Gastroesophageal sphincter (tissue), 4 donors: ENCODE measurements around the gene LMF2. TPM values are rescaled to one million over a fixed set of nuclear protein-coding genes. Genes with fewer than 3 reads are reported as not detected.

ENCODE experiments used
- ATAC-seq: fragments of 150-250 bp; one replicate; pipeline ENCODE4 v1.9.1; 2016; ENCODE audit warnings: mild to moderate bottlenecking, moderate library complexity
- H3K27ac ChIP-seq, 4 donors: fragments of 200-600 bp; sonication (generic) in 3 of 4; 1 replicate in 3 of 4; 2 replicates in 1 of 4; pipeline ENCODE4 v1.5.1; 2016 to 2019
- H3K27me3 ChIP-seq: fragments of 200-600 bp; sonication (generic); one replicate; pipeline ENCODE4 v1.5.1; 2019
- H3K36me3 ChIP-seq, 2 donors: fragments of 200-600 bp; sonication (generic); one replicate each; pipeline ENCODE4 v1.5.1; 2019; ENCODE audit warnings: control low read depth in 1 of 2
- H3K4me1 ChIP-seq, 3 donors: fragments of 200-600 bp; sonication (generic); 1 replicate in 2 of 3; 2 replicates in 1 of 3; pipeline ENCODE4 v1.5.1; 2016 to 2019; ENCODE audit warnings: control low read depth in 2 of 3
- H3K4me3 ChIP-seq, 2 donors: fragments of 200-600 bp; sonication (generic); one replicate each; pipeline ENCODE4 v1.5.1; 2019; ENCODE audit warnings: mild to moderate bottlenecking in 1 of 2, moderate library complexity in 1 of 2
- H3K9me3 ChIP-seq, 3 donors: fragments of 200-600 bp; sonication (generic); one replicate each; pipeline ENCODE4 v1.5.1; 2017 to 2019; ENCODE audit warnings: control low read depth in 2 of 3
- CTCF ChIP-seq, 4 experiments: fragments of 200-600 bp in 2 of 4; fragments of 450-650 bp in 2 of 4; sonication (generic) in 1 of 4; IDR thresholded peaks; one replicate each; pipeline ENCODE4 v1.5.1; 2017 to 2019; ENCODE audit warnings: antibody characterized with exemption in 4 of 4, mild to moderate bottlenecking in 2 of 4, moderate library complexity in 2 of 4
- EP300 ChIP-seq: sonication (generic); formaldehyde crosslinking; IDR thresholded peaks from one replicate; pipeline ENCODE4 v1.6.1; 2017; ENCODE audit warnings: antibody characterized with exemption, mild to moderate bottlenecking
- POLR2A ChIP-seq, 2 donors: fragments of 450-650 bp; IDR thresholded peaks; one replicate each; pipeline ENCODE4 v1.6.1; 2017; ENCODE audit warnings: antibody characterized with exemption in 2 of 2, mild to moderate bottlenecking in 2 of 2, moderate library complexity in 1 of 2
- POLR2AphosphoS5 ChIP-seq: sonication (generic); formaldehyde crosslinking; IDR thresholded peaks from one replicate; pipeline ENCODE4 v1.6.1; 2017; ENCODE audit warnings: antibody characterized with exemption
- WGBS, 2 donors: methylation state at CpG; one replicate each; pipeline ENCODE4 v1.1.5; 2018; ENCODE audit warnings: low coverage in 1 of 2; 5-methylcytosine and 5-hydroxymethylcytosine counted together
- total RNA-seq, 4 donors: library from RNA; depleted of rRNA; stranded (reverse); fragments of >200 nt; gene quantifications; one replicate each; pipeline ENCODE4 v1.1.0, GENCODE V29; 2016

LMF2 gene
- total RNA-seq, 4 donors from 2014 or later: 35.5 to 58.4 (median 45.1) TPM

DNA sequence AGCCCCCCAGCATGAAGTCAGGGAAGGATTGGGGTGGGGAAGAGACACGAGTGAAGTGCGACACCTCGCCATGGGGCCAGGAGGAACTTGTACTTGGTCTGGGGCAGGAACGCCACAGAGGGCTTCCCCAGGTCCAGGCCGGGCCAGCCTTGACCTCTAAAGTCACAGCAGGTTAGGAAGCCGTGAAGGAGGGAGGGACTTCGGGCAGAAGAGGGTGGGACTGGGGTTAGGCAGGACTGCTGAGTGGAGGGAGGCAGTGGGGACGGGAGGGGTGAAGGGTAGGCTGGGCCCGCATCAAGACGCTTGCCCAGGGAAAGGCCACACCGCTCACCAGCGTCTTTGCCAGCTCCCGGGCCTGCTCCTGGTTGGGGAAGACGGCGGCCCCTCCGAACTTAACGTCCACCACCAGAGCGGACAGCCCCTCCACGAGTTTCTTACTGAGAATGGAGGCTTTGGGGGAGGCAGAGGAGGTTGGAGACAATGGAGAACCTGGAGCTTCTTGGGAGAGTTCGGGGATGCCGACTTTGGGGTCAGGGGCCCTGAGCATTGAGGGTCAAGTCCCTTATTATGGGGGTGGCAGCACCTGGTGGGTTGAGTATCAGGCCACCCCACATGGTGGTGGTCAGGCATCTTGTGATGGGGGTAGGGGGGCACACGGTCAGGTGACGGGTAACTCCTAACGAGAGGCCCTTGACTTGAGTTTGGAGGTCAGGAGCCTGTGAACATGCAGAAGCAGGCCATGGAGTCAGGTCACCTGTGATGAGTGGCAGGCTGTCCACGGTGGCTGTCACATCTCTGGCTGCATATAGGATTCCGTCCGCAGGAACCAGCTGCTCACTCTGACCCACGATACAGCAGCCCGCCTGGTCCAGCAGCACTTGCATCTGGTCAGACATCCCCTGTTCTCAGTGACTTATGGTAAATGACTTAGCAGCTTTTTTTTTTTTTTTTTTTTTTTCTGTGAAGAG lies 19.6 kb upstream of the LMF2 start:
- WGBS, 2 donors: 13 to 67% methylated on average over 6 to 10 of the region's 29 CpGs
- ATAC-seq: no peak
- H3K9me3 ChIP-seq: no peaks in the 10 kb centered on the region
- H3K27me3 ChIP-seq: peaks cover 31% of the 10 kb centered on the region
- H3K4me1 ChIP-seq: peaks cover 0 to 80% (median 35%) of the 10 kb centered on the region in 3 donors
- peak overlapping the region; percentile 47 to 63 for H3K4me3 ChIP-seq
- H3K27ac ChIP-seq: peak overlapping the region; percentile 51 to 93 (median 89)
- H3K36me3 ChIP-seq: peaks cover 0 to 22% of the 10 kb centered on the region in 2 donors
- TF ChIP-seq POLR2A (IDR thresholded peaks at IDR 0.05) (no peak), CTCF (IDR thresholded peaks at IDR 0.05) (no peak), EP300 (no peak), POLR2AphosphoS5 (no peak)

GRCh38 chr22:50526108-50526833 lies 18.8 kb upstream of the LMF2 start:
- peak; percentile 50 for ATAC-seq
- H3K36me3 ChIP-seq: peaks cover 0 to 30% of the 10 kb centered on the region in 2 donors
- H3K27ac ChIP-seq: peak overlapping the region; percentile 51 to 93 (median 89)
- H3K27me3 ChIP-seq: peaks cover 23% of the 10 kb centered on the region
- H3K9me3 ChIP-seq: no peaks in the 10 kb centered on the region
- H3K4me3 ChIP-seq: peak overlapping the region; percentile 47 to 63
- H3K4me1 ChIP-seq: peaks cover 0 to 71% (median 26%) of the 10 kb centered on the region in 3 donors
- TF ChIP-seq POLR2AphosphoS5 (no peak), CTCF (IDR thresholded peaks at IDR 0.05) (peak in 3 of 4 experiments; percentile 62 to 80 (median 63)), EP300 (no peak), POLR2A (IDR thresholded peaks at IDR 0.05) (peak; percentile 25 to 48)
- no CpG with 5 or more reads among the region's 77 CpGs for WGBS, 2 donors

- WGBS, 2 donors: no CpG with 5 or more reads among the region's 33 CpGs
- Histone ChIP-seq H3K4me3 (peak overlapping the region; percentile 47 to 63), H3K27me3 (peaks cover 18% of the 10 kb centered on the region), H3K27ac (peak overlapping the region; percentile 51 to 93 (median 89)), H3K4me1 (peaks cover 0 to 66% (median 26%) of the 10 kb centered on the region in 3 donors), H3K36me3 (peaks cover 0 to 35% of the 10 kb centered on the region in 2 donors), H3K9me3 (no peaks in the 10 kb centered on the region)
- no peak for ATAC-seq
- TF ChIP-seq EP300 (no peak), CTCF (IDR thresholded peaks at IDR 0.05) (no peak), POLR2A (IDR thresholded peaks at IDR 0.05) (no peak), POLR2AphosphoS5 (no peak)
Measured at GRCh38 chr22:50525858-50526107, 18.3 kb upstream of the LMF2 start.

- no CpG with 5 or more reads among the region's 84 CpGs for WGBS, 2 donors
- Histone ChIP-seq H3K27ac (peak within 1 kb of the TSS; percentile 51 to 93 (median 89)), H3K4me3 (peak within 1 kb of the TSS; percentile 47 to 63), H3K4me1 (peaks cover 0 to 61% (median 22%) of the 10 kb centered on the region in 3 donors), H3K9me3 (no peaks in the 10 kb centered on the region), H3K27me3 (peaks cover 13% of the 10 kb centered on the region), H3K36me3 (peaks cover 0 to 40% of the 10 kb centered on the region in 2 donors)
- ATAC-seq: peak; percentile 79
- no peak for TF ChIP-seq EP300
- peak in 3 of 4 experiments; percentile 60 to 63 (median 61) for TF ChIP-seq CTCF (IDR thresholded peaks at IDR 0.05)
- TF ChIP-seq POLR2AphosphoS5: peak; percentile 81
- TF ChIP-seq POLR2A (IDR thresholded peaks at IDR 0.05): peak; percentile 67 to 74
Measured at GRCh38 chr22:50525104-50525857, 17.8 kb upstream of the LMF2 start, which contains the start of gene SCO2. Gene SCO2, minus strand, starts transcription at chr22:50525598. Its CDS starts 1,187 bp downstream, at chr22:50524411.
